H1 (cell line): Measurements from ENCODE around the gene FOXC1. TPM values are rescaled to one million over a fixed set of nuclear protein-coding genes. Genes with fewer than 3 reads are reported as not detected.

Source experiments
- CTCF ChIA-PET: fragments of 300-600 bp; sonication (Branson Sonifier 250); formaldehyde crosslinking; loops from one replicate; lab custom pipeline; 2021; ENCODE audit not compliant: partially characterized antibody; lab: Charles Lee
- POLR2A ChIA-PET: fragments of 300-600 bp; sonication (Branson Sonifier 250); formaldehyde crosslinking; loops from one replicate; lab custom pipeline; 2021; ENCODE audit warnings: inconsistent platforms; ENCODE audit not compliant: partially characterized antibody; lab: Charles Lee
- DNase-seq, 2 experiments: peaks; one replicate each; pipeline versions ENCODE4 v3.0.0 to v3.0.0-alpha.2; 2010 to 2022; ENCODE audit warnings: low spot score in 2 of 2, low read depth in 1 of 2, mixed read lengths in 1 of 2
- FAIRE-seq: peaks from 2 replicates; lab custom pipeline; 2011; peaks lifted over from hg19 to GRCh38; lab: Jason Lieb, UNC
- H2AFZ ChIP-seq: 2 replicates; pipeline ENCODE4 v1.8.1; 2012; ENCODE audit warnings: low read length, inconsistent platforms
- H2AK5ac ChIP-seq: 2 replicates; pipeline ENCODE4 v1.6.1; 2013; ENCODE audit warnings: low read depth, low read length
- H2BK120ac ChIP-seq: replicated peaks from 2 replicates; pipeline ENCODE3; 2013; ENCODE audit warnings: low read depth, low read length, inconsistent platforms
- H2BK12ac ChIP-seq: 2 replicates; pipeline ENCODE4 v1.6.1; 2013; ENCODE audit warnings: low read depth, low read length
- H2BK15ac ChIP-seq: 2 replicates; pipeline ENCODE4 v1.6.1; 2013; ENCODE audit warnings: low read length
- H2BK20ac ChIP-seq: 2 replicates; pipeline ENCODE4 v1.6.1; 2013; ENCODE audit warnings: low read length
- H2BK5ac ChIP-seq: 2 replicates; pipeline ENCODE4 v1.6.1; 2013; ENCODE audit warnings: low read depth, low read length
- H3K14ac ChIP-seq: 2 replicates; pipeline ENCODE4 v1.6.1; 2013; ENCODE audit warnings: inconsistent platforms; ENCODE audit not compliant: insufficient read length
- H3K18ac ChIP-seq: 2 replicates; pipeline ENCODE4 v1.6.1; 2013; ENCODE audit warnings: low read length; ENCODE audit errors: extremely low read depth
- H3K23ac ChIP-seq: 2 replicates; pipeline ENCODE4 v1.6.1; 2013; ENCODE audit warnings: inconsistent platforms; ENCODE audit not compliant: insufficient read length
- H3K23me2 ChIP-seq: 2 replicates; pipeline ENCODE4 v1.6.1; 2013; ENCODE audit warnings: low read depth, low read length
- H3K27ac ChIP-seq: 2 replicates; pipeline ENCODE4 v1.6.1; 2011; ENCODE audit warnings: low read depth, low read length, inconsistent platforms
- H3K27me3 ChIP-seq, 4 experiments: replicated peaks in 1 of 4; 1 replicate in 1 of 4; 2 replicates in 3 of 4; pipeline versions ENCODE4 v1.6.1 to v1.8.1; 2011 to 2013; ENCODE audit warnings: low read length in 3 of 4, mild to moderate bottlenecking in 3 of 4, inconsistent platforms in 2 of 4, mixed read lengths in 2 of 4, moderate library complexity in 1 of 4; ENCODE audit not compliant: control insufficient read depth in 3 of 4, insufficient read depth in 3 of 4; ENCODE audit errors: extremely low read depth in 1 of 4
- H3K36me3 ChIP-seq, 4 experiments: 2 replicates each; pipeline versions ENCODE4 v1.6.1 to v1.8.1; 2011 to 2013; ENCODE audit warnings: mild to moderate bottlenecking in 4 of 4, low read length in 3 of 4, moderate library complexity in 2 of 4, control low read depth in 1 of 4, inconsistent platforms in 1 of 4; ENCODE audit not compliant: insufficient read depth in 4 of 4, control insufficient read depth in 2 of 4
- H3K4ac ChIP-seq: replicated peaks from 2 replicates; pipeline ENCODE3; 2013; ENCODE audit warnings: low read length, low read depth, mixed read lengths, inconsistent platforms; ENCODE audit not compliant: insufficient read length
- H3K4me1 ChIP-seq, 4 experiments: replicated peaks in 1 of 4; 1 replicate in 1 of 4; 2 replicates in 3 of 4; pipeline versions ENCODE4 v1.6.1 to v1.8.1; 2011 to 2013; ENCODE audit warnings: low read length in 3 of 4, inconsistent platforms in 2 of 4, mixed read lengths in 1 of 4; ENCODE audit not compliant: insufficient read depth in 4 of 4, control insufficient read depth in 3 of 4
- H3K4me2 ChIP-seq, 2 experiments: 2 replicates each; pipeline versions ENCODE4 v1.6.1 to v1.8.1; 2011 to 2013; ENCODE audit warnings: low read depth in 2 of 2, low read length in 2 of 2, control low read depth in 1 of 2, inconsistent platforms in 1 of 2, mild to moderate bottlenecking in 1 of 2; ENCODE audit not compliant: insufficient read depth in 1 of 2
- H3K4me3 ChIP-seq, 4 experiments: fragments of 200-600, 300-600 bp in 1 of 4; sonication (generic), shearing (Covaris generic), sonication (Bioruptor Twin) in 1 of 4; 2 replicates each; pipeline versions ENCODE4 v1.5.1 to v1.8.1; 2011 to 2016; ENCODE audit warnings: low read length in 4 of 4, low read depth in 3 of 4, control low read depth in 2 of 4, inconsistent platforms in 2 of 4, mild to moderate bottlenecking in 2 of 4, mixed read lengths in 1 of 4, moderate library complexity in 1 of 4; ENCODE audit not compliant: insufficient read depth in 2 of 4; ENCODE audit errors: extremely low read depth in 1 of 4
- H3K56ac ChIP-seq: replicated peaks from 2 replicates; pipeline ENCODE3; 2013; ENCODE audit warnings: low read depth, mild to moderate bottlenecking, mixed read lengths, low read length, inconsistent platforms; ENCODE audit not compliant: insufficient read length
- H3K79me1 ChIP-seq: 2 replicates; pipeline ENCODE4 v1.6.1; 2013; ENCODE audit warnings: low read depth, low read length, control low read depth
- H3K79me2 ChIP-seq, 2 experiments: 2 replicates each; pipeline versions ENCODE4 v1.6.1 to v1.8.1; 2012 to 2013; ENCODE audit warnings: low read length in 2 of 2, mild to moderate bottlenecking in 2 of 2, inconsistent platforms in 1 of 2; ENCODE audit not compliant: insufficient read depth in 2 of 2, control insufficient read depth in 1 of 2
- H3K9ac ChIP-seq, 4 experiments: replicated peaks in 1 of 4; 1 replicate in 1 of 4; 2 replicates in 3 of 4; pipeline versions ENCODE4 v1.6.1 to v1.8.1; 2011 to 2013; ENCODE audit warnings: low read depth in 3 of 4, low read length in 3 of 4, control low read depth in 2 of 4, mild to moderate bottlenecking in 2 of 4, moderate library complexity in 2 of 4, inconsistent platforms in 1 of 4; ENCODE audit errors: extremely low read depth in 1 of 4
- H3K9me3 ChIP-seq, 2 experiments: 2 replicates each; pipeline versions ENCODE4 v1.6.1 to v1.8.1; 2012 to 2013; ENCODE audit warnings: mild to moderate bottlenecking in 2 of 2, moderate library complexity in 2 of 2, control low read depth in 1 of 2, inconsistent platforms in 1 of 2, low read depth in 1 of 2, low read length in 1 of 2, mixed read lengths in 1 of 2; ENCODE audit not compliant: insufficient read depth in 2 of 2
- H4K20me1 ChIP-seq, 2 experiments: replicated peaks in 1 of 2; 2 replicates each; pipeline versions ENCODE3 to v1.8.1; 2011 to 2013; ENCODE audit warnings: inconsistent platforms in 2 of 2, low read length in 2 of 2, mild to moderate bottlenecking in 1 of 2; ENCODE audit not compliant: insufficient read depth in 2 of 2, control insufficient read depth in 1 of 2
- H4K5ac ChIP-seq: 2 replicates; pipeline ENCODE4 v1.6.1; 2013; ENCODE audit warnings: low read length, low read depth, mixed read lengths, inconsistent platforms; ENCODE audit not compliant: insufficient read length
- H4K8ac ChIP-seq: 2 replicates; pipeline ENCODE4 v1.8.0; 2013; ENCODE audit warnings: mild to moderate bottlenecking, moderate library complexity, low read length, inconsistent platforms; ENCODE audit not compliant: insufficient read depth; ENCODE audit errors: extremely low read depth
- H4K91ac ChIP-seq: replicated peaks from 2 replicates; pipeline ENCODE3; 2013; ENCODE audit warnings: low read length, mixed read lengths, inconsistent platforms; ENCODE audit not compliant: insufficient read length
- ASH2L ChIP-seq: fragments of 200-600, 300-600 bp; sonication (generic); IDR thresholded peaks from one replicate; pipeline ENCODE4 v1.7.1; 2017; ENCODE audit warnings: low read length
- ATF3 ChIP-seq: IDR thresholded peaks from 2 replicates; pipeline ENCODE4 v1.6.1; 2011; ENCODE audit warnings: low read depth, mild to moderate bottlenecking, low read length; ENCODE audit not compliant: insufficient read depth
- BRCA1 ChIP-seq: IDR thresholded peaks from 2 replicates; pipeline ENCODE4 v1.6.1; 2012; ENCODE audit warnings: low read depth, low read length, improper control_type of control experiment
- CHD2 ChIP-seq: IDR thresholded peaks from 2 replicates; pipeline ENCODE4 v1.6.1; 2012; ENCODE audit warnings: low read length, improper control_type of control experiment
- CTBP2 ChIP-seq: IDR thresholded peaks from 2 replicates; pipeline ENCODE4 v1.7.0; 2011; ENCODE audit warnings: borderline replicate concordance, mild to moderate bottlenecking, moderate library complexity, mixed read lengths, low read length; ENCODE audit not compliant: insufficient read depth, insufficient read length
- EP300 ChIP-seq, 2 experiments: IDR thresholded peaks; 1 replicate in 1 of 2; 2 replicates in 1 of 2; pipeline ENCODE4 v1.6.1; 2011 to 2012; ENCODE audit warnings: low read depth in 2 of 2, low read length in 2 of 2, mild to moderate bottlenecking in 2 of 2, borderline replicate concordance in 1 of 2, inconsistent platforms in 1 of 2, moderate library complexity in 1 of 2
- MAFK ChIP-seq: IDR thresholded peaks from 2 replicates; pipeline ENCODE4 v1.6.1; 2012; ENCODE audit warnings: low read depth, mild to moderate bottlenecking, improper control_type of control experiment, low read length
- RAD21 ChIP-seq, 2 experiments: IDR thresholded peaks in 1 of 2; conservative IDR thresholded peaks in 1 of 2; 2 replicates each; pipeline ENCODE4 v1.6.1; 2011; ENCODE audit warnings: low read depth in 2 of 2, low read length in 2 of 2, improper control_type of control experiment in 1 of 2, inconsistent platforms in 1 of 2, mild to moderate bottlenecking in 1 of 2, moderate library complexity in 1 of 2
- SP2 ChIP-seq: IDR thresholded peaks from 2 replicates; pipeline ENCODE4 v1.6.1; 2012; ENCODE audit warnings: mild to moderate bottlenecking, low read length, inconsistent platforms
- TAF1 ChIP-seq: IDR thresholded peaks from 2 replicates; pipeline ENCODE4 v1.6.1; 2011; ENCODE audit warnings: mild to moderate bottlenecking, low read depth, low read length
- TAF7 ChIP-seq: optimal IDR thresholded peaks from 2 replicates; pipeline ENCODE3; 2011; ENCODE audit warnings: low read depth, mild to moderate bottlenecking, inconsistent platforms, low read length, moderate library complexity, borderline replicate concordance
- YY1 ChIP-seq: IDR thresholded peaks from 2 replicates; pipeline ENCODE4 v1.6.1; 2011; ENCODE audit warnings: low read depth, mild to moderate bottlenecking, low read length
- ZNF274 ChIP-seq: IDR thresholded peaks from 2 replicates; pipeline ENCODE4 v1.7.0; 2012; ENCODE audit warnings: low read length, borderline replicate concordance; ENCODE audit errors: extremely low read depth
- whole genome bisulfite sequencing, 2 experiments: shearing (Covaris generic) in 1 of 2; methylation state at CpG; one replicate each; pipeline versions ENCODE4 v1.1.6 to v1.1.7; 2013 to 2015; ENCODE audit warnings: low lambda C conversion rate in 2 of 2, mixed read lengths in 2 of 2, inconsistent platforms in 1 of 2, low coverage in 1 of 2, missing lambda C conversion rate in 1 of 2; ENCODE audit not compliant: insufficient replicate concordance in 2 of 2, insufficient coverage in 1 of 2, insufficient read length in 1 of 2; ENCODE audit errors: extremely low coverage in 1 of 2, missing lambda C conversion rate in 1 of 2; 5-methylcytosine and 5-hydroxymethylcytosine counted together
- polyA plus RNA-seq, 7 experiments: library from polyadenylated mRNA; depleted of rRNA in 3 of 7; stranded (reverse) in 5 of 7; unstranded in 2 of 7; fragments of >200 nt in 5 of 7; fragments of 200-250 nt in 2 of 7; gene quantifications; 1 replicate in 5 of 7; 2 replicates in 1 of 7; 4 replicates in 1 of 7; pipeline versions ENCODE4 v1.2.1 to v1.2.3, GENCODE V29; 2011 to 2013; ENCODE audit warnings: missing spikeins in 2 of 7, mixed read lengths in 2 of 7
- total RNA-seq: library from RNA; stranded (reverse); fragmentation: NEBNext Ultra II Directional; extraction: Animal tissue kit (Norgen Biotek cat#: 25700); gene quantifications from 2 replicates; pipeline ENCODE4 v1.2.1, GENCODE V29; 2021

Gene FOXC1
- total and polyA plus RNA-seq, 2 of the 8 experiments (the other 6 are each of a cell fraction or from before 2014, with no cell fraction given), result 0.22 TPM; not detected in 1

GRCh38 chr6:1657116-1657770 lies 47.5 kb downstream of the FOXC1 start:
- Histone ChIP-seq H3K18ac (no peak overlapping the region), H4K91ac (no peak overlapping the region), H3K36me3 (no peaks in the 10 kb centered on the region), H3K9ac (no peak overlapping the region), H2BK20ac (no peak overlapping the region), H3K4ac (no peak overlapping the region), H3K27ac (no peak overlapping the region), H3K23me2 (no peaks in the 10 kb centered on the region), H3K4me3 (no peak overlapping the region), H3K4me1 (no peaks in the 10 kb centered on the region; a peak in 1 of 7 replicates), H2BK120ac (no peak overlapping the region), H3K27me3 (no peaks in the 10 kb centered on the region), H2BK15ac (no peak overlapping the region), H3K4me2 (no peak overlapping the region), H3K9me3 (no peaks in the 10 kb centered on the region), H2AFZ (no peak overlapping the region), H2BK12ac (no peak overlapping the region), H2AK5ac (no peak overlapping the region; the same call in 1 of the 2 replicates), H2BK5ac (no peak overlapping the region), H4K20me1 (no peaks in the 10 kb centered on the region), H3K23ac (no peak overlapping the region), H3K79me1 (no peaks in the 10 kb centered on the region), H3K14ac (no peak overlapping the region), H4K5ac (no peak overlapping the region), H3K79me2 (no peaks in the 10 kb centered on the region), H4K8ac (no peak overlapping the region), H3K56ac (no peak overlapping the region)
- DNase-seq (no peak), FAIRE-seq (no peak)
- ChIA-PET CTCF (interaction anchor here (0.7 kb wide), 1 partner anchor 635 kb away, joined by 3 read pairs; no protein-coding TSS in a partner anchor), POLR2A (no interaction called here)
- 87% methylated on average over 13 of the region's 13 CpGs; no CpG with 5 or more reads in 1 of the 2 experiments for WGBS, 2 experiments
- TF ChIP-seq TAF1 (no peak), ZNF274 (no peak), EP300 (IDR thresholded peaks at IDR 0.05; ENCODE audit: borderline replicate concordance in 1 of 2, low read depth in 2 of 2, low read length in 2 of 2) (no peak), CTBP2 (no peak), RAD21 (IDR thresholded peaks at IDR 0.05 in 1 of 2, conservative IDR thresholded peaks at IDR 0.05 in 1 of 2; ENCODE audit: low read depth in 2 of 2, low read length in 2 of 2) (no peak), BRCA1 (no peak), TAF7 (no peak), YY1 (no peak), SP2 (no peak), MAFK (no peak), CHD2 (no peak), ATF3 (no peak), ASH2L (no peak)
